HepG2 (cell line): ENCODE data around the gene SPTAN1. TPM values are rescaled to one million over a fixed set of nuclear protein-coding genes. Genes with fewer than 3 reads are reported as not detected.

Experiments used
- CTCF ChIP-seq: sonication (generic); formaldehyde crosslinking; IDR thresholded peaks from 2 replicates; pipeline ENCODE4 v1.5.0; 2020; ENCODE audit warnings: mild to moderate bottlenecking, missing genetic modification reagents, moderate library complexity
- IRF2 ChIP-seq: IDR thresholded peaks from 2 replicates; pipeline ENCODE4 v1.6.1; 2018; ENCODE audit warnings: missing genetic modification reagents, missing compliant biosample characterization
- KDM4B ChIP-seq: sonication (generic); formaldehyde crosslinking; IDR thresholded peaks from 2 replicates; pipeline ENCODE4 v1.4.0; 2020; ENCODE audit warnings: missing genetic modification reagents
- KLF16 ChIP-seq, 2 experiments: sonication (generic) in 1 of 2; formaldehyde crosslinking in 1 of 2; IDR thresholded peaks; 2 replicates each; pipeline versions ENCODE4 v1.6.1 to v1.8.0; 2016 to 2023; ENCODE audit warnings: missing genetic modification reagents in 2 of 2, missing compliant biosample characterization in 1 of 2
- KMT2B ChIP-seq: IDR thresholded peaks from 2 replicates; pipeline ENCODE4 v1.6.1; 2016; ENCODE audit warnings: missing genetic modification reagents, missing compliant biosample characterization
- MAZ ChIP-seq, 2 experiments: sonication (generic) in 1 of 2; formaldehyde crosslinking in 1 of 2; IDR thresholded peaks; 2 replicates each; pipeline versions ENCODE4 v1.5.0 to v1.6.1; 2012 to 2020; ENCODE audit warnings: low read depth in 2 of 2, mild to moderate bottlenecking in 2 of 2, borderline replicate concordance in 1 of 2, improper control_type of control experiment in 1 of 2, low read length in 1 of 2, missing genetic modification reagents in 1 of 2, moderate library complexity in 1 of 2
- MYC ChIP-seq: sonication (generic); formaldehyde crosslinking; IDR thresholded peaks from 2 replicates; pipeline ENCODE4 v1.9.0; 2021; ENCODE audit warnings: missing genetic modification reagents, borderline replicate concordance
- NCOA2 ChIP-seq: sonication (generic); formaldehyde crosslinking; IDR thresholded peaks from 2 replicates; pipeline ENCODE4 v1.8.0; 2022; ENCODE audit warnings: inconsistent platforms
- PHF5A ChIP-seq: IDR thresholded peaks from one replicate; pipeline ENCODE4 v1.6.1; 2018; ENCODE audit warnings: low read depth, missing genetic modification reagents; ENCODE audit not compliant: unreplicated experiment
- SIN3A ChIP-seq: IDR thresholded peaks from 2 replicates; pipeline ENCODE4 v1.6.1; 2011; ENCODE audit warnings: low read depth, mild to moderate bottlenecking, control low read depth, low read length, borderline replicate concordance
- SOX6 ChIP-seq, 2 experiments: fragments of 450-650 bp in 1 of 2; sonication (generic) in 1 of 2; formaldehyde crosslinking in 1 of 2; IDR thresholded peaks; 2 replicates each; pipeline versions ENCODE4 v1.4.0 to v1.6.1; 2017 to 2020; ENCODE audit warnings: antibody characterized with exemption in 1 of 2, mild to moderate bottlenecking in 1 of 2, missing genetic modification reagents in 1 of 2
- ZBTB21 ChIP-seq: sonication (generic); formaldehyde crosslinking; IDR thresholded peaks from 2 replicates; pipeline ENCODE4 v1.4.0; 2020; ENCODE audit warnings: missing genetic modification reagents
- ZBTB42 ChIP-seq: sonication (generic); formaldehyde crosslinking; IDR thresholded peaks from 2 replicates; pipeline ENCODE4 v1.5.0; 2020; ENCODE audit warnings: mild to moderate bottlenecking, missing genetic modification reagents
- ZFX ChIP-seq: sonication (generic); formaldehyde crosslinking; IDR thresholded peaks from 2 replicates; pipeline ENCODE4 v1.4.0; 2020; ENCODE audit warnings: mild to moderate bottlenecking, low read depth, missing genetic modification reagents, moderate library complexity
- ZMYM4 ChIP-seq: sonication (generic); formaldehyde crosslinking; IDR thresholded peaks from 2 replicates; pipeline ENCODE4 v1.8.1; 2023; ENCODE audit warnings: mild to moderate bottlenecking, missing genetic modification reagents
- ZNF350 ChIP-seq: sonication (generic); formaldehyde crosslinking; IDR thresholded peaks from 2 replicates; pipeline ENCODE4 v1.4.0; 2020; ENCODE audit warnings: mild to moderate bottlenecking, low read depth, missing genetic modification reagents, borderline replicate concordance
- ZNF768 ChIP-seq: sonication (generic); formaldehyde crosslinking; IDR thresholded peaks from 2 replicates; pipeline ENCODE4 v1.4.0; 2020; ENCODE audit warnings: missing genetic modification reagents
- ZSCAN25 ChIP-seq: sonication (generic); formaldehyde crosslinking; IDR thresholded peaks from 2 replicates; pipeline ENCODE4 v1.8.0; 2022; ENCODE audit warnings: mild to moderate bottlenecking, missing genetic modification reagents
- polyA plus RNA-seq, 8 experiments: library from polyadenylated mRNA; depleted of rRNA in 3 of 8; stranded (reverse) in 7 of 8; unstranded in 1 of 8; fragments of >200 nt; fragmentation: Illumina TruSeq in 4 of 8; extraction: Trizol in 4 of 8; gene quantifications; 2 replicates each; pipeline versions ENCODE4 v1.2.1 to v1.2.3, GENCODE V29; 2011 to 2016; ENCODE audit warnings: low read depth in 4 of 8, missing spikeins in 1 of 8, mixed read lengths in 1 of 8; ENCODE audit not compliant: insufficient read depth in 1 of 8
- total RNA-seq, 5 experiments: library from RNA; depleted of rRNA; stranded (reverse); fragments of >200 nt; fragmentation: Illumina TruSeq; extraction: Trizol; gene quantifications; 2 replicates each; pipeline ENCODE4 v1.2.3, GENCODE V29; 2016; ENCODE audit warnings: low read depth in 1 of 5
- TF ChIP-seq, protein P1 (sequence below), 2 experiments: IDR thresholded peaks; 2 replicates each; pipeline ENCODE4 v1.6.1; 2011 to 2012; ENCODE audit warnings: low read length in 2 of 2, borderline replicate concordance in 1 of 2, low read depth in 1 of 2, mild to moderate bottlenecking in 1 of 2, moderate library complexity in 1 of 2
- TF ChIP-seq, protein P2 (sequence below), 2 experiments: sonication (generic) in 1 of 2; formaldehyde crosslinking in 1 of 2; IDR thresholded peaks; 2 replicates each; pipeline versions ENCODE4 v1.4.0 to v1.6.1; 2018 to 2020; ENCODE audit warnings: missing genetic modification reagents in 2 of 2, borderline replicate concordance in 1 of 2, low read depth in 1 of 2, mild to moderate bottlenecking in 1 of 2, missing biosample characterization in 1 of 2

SPTAN1 gene
- total and polyA plus RNA-seq, 2 of the 13 experiments (the other 11 are each of a cell fraction or from before 2014, with no cell fraction given) = 106 to 111 TPM

DNA sequence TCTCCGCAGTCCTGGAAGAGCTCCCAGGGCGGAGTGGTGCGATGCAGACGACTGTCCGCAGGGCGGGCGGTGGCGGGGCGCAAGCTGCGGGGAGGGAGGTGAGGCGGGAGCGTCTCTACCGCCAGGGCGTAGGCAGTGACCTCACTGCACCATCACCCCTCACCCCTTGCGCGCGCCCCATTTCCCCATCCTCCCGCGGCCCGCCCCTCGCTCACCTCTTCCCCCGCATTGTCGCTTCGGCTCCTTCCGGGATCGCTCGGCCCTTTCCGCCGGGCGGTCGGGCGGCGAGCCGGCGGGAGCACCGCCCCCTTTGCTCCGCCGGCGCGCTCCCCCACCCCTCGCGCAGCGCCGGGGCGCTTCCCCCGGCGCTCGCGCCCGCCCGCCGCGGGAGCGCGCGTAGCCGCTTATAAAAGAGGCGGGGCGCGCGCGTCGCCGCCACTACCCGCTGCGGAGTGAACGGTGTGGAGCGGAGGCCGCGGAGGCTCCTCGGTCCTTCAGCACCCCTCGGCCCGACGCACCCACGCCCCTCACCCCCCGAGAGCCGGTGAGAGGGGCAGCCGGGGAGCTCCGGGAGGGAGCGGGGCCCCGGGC lies at the start of gene SPTAN1 (continued):
- no peak for TF ChIP-seq NCOA2 (CRISPR knock-in tag)
- TF ChIP-seq KLF16 (CRISPR knock-in tag; IDR thresholded peaks at IDR 0.05) = 0 out of 4 replicates have a peak, but pooled peaks of 1 of the 2 experiments have one; percentile 28
- peak; percentile 67; the same call in 1 of the 2 replicates for TF ChIP-seq MAZ (IDR thresholded peaks at IDR 0.05; ENCODE audit: borderline replicate concordance, low read depth, low read length)
- TF ChIP-seq MAZ (CRISPR knock-in tag; IDR thresholded peaks at IDR 0.05; ENCODE audit: low read depth) = peak; percentile 86
- no peak for TF ChIP-seq PHF5A
- TF ChIP-seq KMT2B (CRISPR knock-in tag) = 0 out of 2 replicates have a peak, but pooled peaks have one; percentile 27
- TF ChIP-seq SIN3A = peak; percentile 51; the same call in 1 of the 2 replicates
- 0 out of 2 replicates have a peak, but pooled peaks have one; percentile 24 for TF ChIP-seq ZBTB42 (CRISPR knock-in tag)
- TF ChIP-seq, protein P1, sequence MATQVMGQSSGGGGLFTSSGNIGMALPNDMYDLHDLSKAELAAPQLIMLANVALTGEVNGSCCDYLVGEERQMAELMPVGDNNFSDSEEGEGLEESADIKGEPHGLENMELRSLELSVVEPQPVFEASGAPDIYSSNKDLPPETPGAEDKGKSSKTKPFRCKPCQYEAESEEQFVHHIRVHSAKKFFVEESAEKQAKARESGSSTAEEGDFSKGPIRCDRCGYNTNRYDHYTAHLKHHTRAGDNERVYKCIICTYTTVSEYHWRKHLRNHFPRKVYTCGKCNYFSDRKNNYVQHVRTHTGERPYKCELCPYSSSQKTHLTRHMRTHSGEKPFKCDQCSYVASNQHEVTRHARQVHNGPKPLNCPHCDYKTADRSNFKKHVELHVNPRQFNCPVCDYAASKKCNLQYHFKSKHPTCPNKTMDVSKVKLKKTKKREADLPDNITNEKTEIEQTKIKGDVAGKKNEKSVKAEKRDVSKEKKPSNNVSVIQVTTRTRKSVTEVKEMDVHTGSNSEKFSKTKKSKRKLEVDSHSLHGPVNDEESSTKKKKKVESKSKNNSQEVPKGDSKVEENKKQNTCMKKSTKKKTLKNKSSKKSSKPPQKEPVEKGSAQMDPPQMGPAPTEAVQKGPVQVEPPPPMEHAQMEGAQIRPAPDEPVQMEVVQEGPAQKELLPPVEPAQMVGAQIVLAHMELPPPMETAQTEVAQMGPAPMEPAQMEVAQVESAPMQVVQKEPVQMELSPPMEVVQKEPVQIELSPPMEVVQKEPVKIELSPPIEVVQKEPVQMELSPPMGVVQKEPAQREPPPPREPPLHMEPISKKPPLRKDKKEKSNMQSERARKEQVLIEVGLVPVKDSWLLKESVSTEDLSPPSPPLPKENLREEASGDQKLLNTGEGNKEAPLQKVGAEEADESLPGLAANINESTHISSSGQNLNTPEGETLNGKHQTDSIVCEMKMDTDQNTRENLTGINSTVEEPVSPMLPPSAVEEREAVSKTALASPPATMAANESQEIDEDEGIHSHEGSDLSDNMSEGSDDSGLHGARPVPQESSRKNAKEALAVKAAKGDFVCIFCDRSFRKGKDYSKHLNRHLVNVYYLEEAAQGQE (IDR thresholded peaks at IDR 0.05; ENCODE audit: borderline replicate concordance in 1 of 2, low read depth in 1 of 2, low read length in 2 of 2) = peak in 1 of 2 experiments; percentile 30; a peak in 1 of 4 replicates
- TF ChIP-seq SOX6 (IDR thresholded peaks at IDR 0.05) = no peak
- TF ChIP-seq SOX6 (CRISPR knock-in tag; IDR thresholded peaks at IDR 0.05) = peak; percentile 28; the same call in 1 of the 2 replicates
- TF ChIP-seq ZNF768 (CRISPR knock-in tag) = 0 out of 2 replicates have a peak, but pooled peaks have one; percentile 31
- peak; percentile 59; the same call in 1 of the 2 replicates for TF ChIP-seq MYC (CRISPR knock-in tag)
- TF ChIP-seq KDM4B (CRISPR knock-in tag) = no peak
- TF ChIP-seq ZSCAN25 = peak; percentile 81
- peak; percentile 23; the same call in 1 of the 2 replicates for TF ChIP-seq CTCF (CRISPR knock-in tag)
- TF ChIP-seq, protein P2, sequence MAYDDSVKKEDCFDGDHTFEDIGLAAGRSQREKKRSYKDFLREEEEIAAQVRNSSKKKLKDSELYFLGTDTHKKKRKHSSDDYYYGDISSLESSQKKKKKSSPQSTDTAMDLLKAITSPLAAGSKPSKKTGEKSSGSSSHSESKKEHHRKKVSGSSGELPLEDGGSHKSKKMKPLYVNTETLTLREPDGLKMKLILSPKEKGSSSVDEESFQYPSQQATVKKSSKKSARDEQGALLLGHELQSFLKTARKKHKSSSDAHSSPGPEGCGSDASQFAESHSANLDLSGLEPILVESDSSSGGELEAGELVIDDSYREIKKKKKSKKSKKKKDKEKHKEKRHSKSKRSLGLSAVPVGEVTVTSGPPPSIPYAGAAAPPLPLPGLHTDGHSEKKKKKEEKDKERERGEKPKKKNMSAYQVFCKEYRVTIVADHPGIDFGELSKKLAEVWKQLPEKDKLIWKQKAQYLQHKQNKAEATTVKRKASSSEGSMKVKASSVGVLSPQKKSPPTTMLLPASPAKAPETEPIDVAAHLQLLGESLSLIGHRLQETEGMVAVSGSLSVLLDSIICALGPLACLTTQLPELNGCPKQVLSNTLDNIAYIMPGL (CRISPR knock-in tag; IDR thresholded peaks at IDR 0.05; ENCODE audit: borderline replicate concordance in 1 of 2, low read depth in 1 of 2) = peak in 1 of 2 experiments; percentile 27; a peak in 1 of 4 replicates
- TF ChIP-seq ZMYM4 = peak; percentile 72
- no peak for TF ChIP-seq IRF2 (CRISPR knock-in tag)
- peak; percentile 92 for TF ChIP-seq ZFX
- TF ChIP-seq ZBTB21 (CRISPR knock-in tag) = 0 out of 2 replicates have a peak, but pooled peaks have one; percentile 28
- TF ChIP-seq ZNF350 = peak; percentile 34; the same call in 1 of the 2 replicates
